ENCODE data around the gene CAND1.

GRCh38 chr12:67302162-67302561 lies 33.0 kb downstream of the CAND1 start:
- TF ChIP-seq POLR2A (IDR thresholded peaks at IDR 0.05): no peak
- no peak for TF ChIP-seq CTCF (IDR thresholded peaks at IDR 0.05)

All from Peyer's patch (tissue), 4 donors.